HepG2 (cell line): Measurements from ENCODE around the gene LRBA. TPM values are rescaled to one million over a fixed set of nuclear protein-coding genes. Genes with fewer than 3 reads are reported as not detected.

Source experiments
- ATAC-seq: fragments of 200-7000 bp; cut with Tn5 transposase; 3 replicates; pipeline ENCODE4 v1.9.1; 2020; ENCODE audit warnings: mild to moderate bottlenecking, moderate library complexity
- BruUV-seq: library from RNA; stranded (reverse); fragments of 400-500 nt; replicated peaks from 2 replicates; lab custom pipeline; 2021; lab: Mats Ljungman, UMichigan
- CTCF ChIA-PET: fragments of 300-600 bp; formaldehyde crosslinking; extraction: SDS; loops from one replicate; lab custom pipeline; 2021; ENCODE audit warnings: low total read pairs, inconsistent platforms, low intra/inter-chr PET ratio; lab: Yijun Ruan, JAX
- POLR2A ChIA-PET: fragments of 350-600 bp; sonication (Branson Sonifier 250); formaldehyde crosslinking; loops from one replicate; lab custom pipeline; 2020; ENCODE audit warnings: antibody characterized with exemption, inconsistent platforms; lab: Yijun Ruan, JAX
- DNase-seq: peaks from one replicate; pipeline ENCODE4 v3.0.0-alpha.2; 2015; ENCODE audit warnings: low spot score
- FAIRE-seq: peaks from 3 replicates; lab custom pipeline; 2011; peaks lifted over from hg19 to GRCh38; lab: Jason Lieb, UNC
- H2AFZ ChIP-seq: one replicate; pipeline ENCODE4 v1.6.1; 2011; ENCODE audit warnings: low read length, inconsistent platforms
- H3K27ac ChIP-seq: fragments of 300-600 bp; 3 replicates; pipeline ENCODE4 v1.8.0; 2011; ENCODE audit warnings: mixed run types, mild to moderate bottlenecking, mixed read lengths, low read length, inconsistent platforms; ENCODE audit not compliant: insufficient read depth; ENCODE audit errors: extremely low read length
- H3K27me3 ChIP-seq, 2 experiments: fragments of 200-600 bp in 1 of 2; 2 replicates in 1 of 2; 3 replicates in 1 of 2; pipeline versions ENCODE4 v1.6.0 to v1.8.0; 2011; ENCODE audit warnings: low read length in 2 of 2, mild to moderate bottlenecking in 2 of 2, moderate library complexity in 2 of 2, inconsistent platforms in 1 of 2; ENCODE audit not compliant: insufficient read depth in 2 of 2, control insufficient read depth in 1 of 2
- H3K36me3 ChIP-seq, 2 experiments: fragments of 200-600 bp in 1 of 2; replicated peaks in 1 of 2; 2 replicates in 1 of 2; 3 replicates in 1 of 2; pipeline versions ENCODE4 v1.5.1 to v1.8.0; 2011; ENCODE audit warnings: low read length in 2 of 2, inconsistent platforms in 1 of 2; ENCODE audit not compliant: insufficient read depth in 2 of 2, control insufficient read depth in 1 of 2
- H3K4me1 ChIP-seq: 2 replicates; pipeline ENCODE4 v1.5.1; 2012; ENCODE audit warnings: low read length, inconsistent platforms; ENCODE audit not compliant: insufficient read depth
- H3K4me2 ChIP-seq: 2 replicates; pipeline ENCODE4 v1.6.0; 2011; ENCODE audit warnings: low read depth, low read length, inconsistent platforms
- H3K4me3 ChIP-seq, 3 experiments: fragments of 200-600 bp in 1 of 3; sonication (generic), shearing (Covaris generic) in 1 of 3; replicated peaks in 1 of 3; 2 replicates each; pipeline ENCODE4 v1.5.1; 2011 to 2016; ENCODE audit warnings: low read length in 3 of 3, inconsistent platforms in 2 of 3, low read depth in 2 of 3, mild to moderate bottlenecking in 2 of 3, control low read depth in 1 of 3, mixed read lengths in 1 of 3; ENCODE audit not compliant: insufficient read depth in 1 of 3
- H3K79me2 ChIP-seq: one replicate; pipeline ENCODE4 v1.6.1; 2011; ENCODE audit warnings: low read length, inconsistent platforms; ENCODE audit not compliant: insufficient read depth
- H3K9ac ChIP-seq: 2 replicates; pipeline ENCODE4 v1.6.0; 2011; ENCODE audit warnings: mild to moderate bottlenecking, low read depth, low read length, inconsistent platforms; ENCODE audit not compliant: insufficient read depth
- H3K9me3 ChIP-seq: 2 replicates; pipeline ENCODE4 v1.5.1; 2012; ENCODE audit warnings: mild to moderate bottlenecking, low read length
- H4K20me1 ChIP-seq: 2 replicates; pipeline ENCODE4 v1.6.0; 2011; ENCODE audit warnings: inconsistent platforms, mild to moderate bottlenecking, low read length, moderate library complexity; ENCODE audit not compliant: insufficient read depth
- GATAD1 ChIP-seq: IDR thresholded peaks from 2 replicates; pipeline ENCODE4 v1.6.1; 2016; ENCODE audit warnings: missing genetic modification reagents, missing compliant biosample characterization
- HNRNPK ChIP-seq: fragments of 200-400 bp; formaldehyde crosslinking; IDR thresholded peaks from 2 replicates; pipeline ENCODE4 v1.6.1; 2018; ENCODE audit warnings: low read length, low read depth, moderate library complexity, mild to moderate bottlenecking; ENCODE audit not compliant: poor library complexity, severe bottlenecking
- KLF13 ChIP-seq: sonication (generic); formaldehyde crosslinking; IDR thresholded peaks from 2 replicates; pipeline ENCODE4 v1.4.0; 2020; ENCODE audit warnings: mild to moderate bottlenecking, missing genetic modification reagents
- POLR2AphosphoS5 ChIP-seq: IDR thresholded peaks from 2 replicates; pipeline ENCODE4 v1.6.1; 2012; ENCODE audit warnings: low read depth, low read length
- RBM22 ChIP-seq: fragments of 200-400 bp; formaldehyde crosslinking; optimal IDR thresholded peaks from 2 replicates; pipeline ENCODE3; 2017; ENCODE audit warnings: mild to moderate bottlenecking, low read length, moderate library complexity
- SIN3B ChIP-seq: fragments of 150-350 bp; IDR thresholded peaks from 2 replicates; pipeline ENCODE4 v1.6.1; 2014; ENCODE audit warnings: low read length
- TAF15 ChIP-seq: fragments of 200-400 bp; formaldehyde crosslinking; IDR thresholded peaks from one replicate; pipeline ENCODE4 v1.6.1; 2018; ENCODE audit warnings: mild to moderate bottlenecking, low read depth, low read length; ENCODE audit not compliant: poor library complexity, severe bottlenecking
- TCF7L2 ChIP-seq: IDR thresholded peaks from 2 replicates; pipeline ENCODE4 v1.6.1; 2011; ENCODE audit warnings: mild to moderate bottlenecking, low read depth, low read length, moderate library complexity
- THAP8 ChIP-seq: sonication (generic); formaldehyde crosslinking; IDR thresholded peaks from 2 replicates; pipeline ENCODE4 v1.5.1; 2020; ENCODE audit warnings: missing genetic modification reagents, mild to moderate bottlenecking, borderline replicate concordance
- THAP9 ChIP-seq: sonication (generic); formaldehyde crosslinking; IDR thresholded peaks from 2 replicates; pipeline ENCODE4; 2020; ENCODE audit warnings: missing genetic modification reagents, mild to moderate bottlenecking, borderline replicate concordance
- ZBTB8A ChIP-seq: sonication (generic); formaldehyde crosslinking; IDR thresholded peaks from 2 replicates; pipeline ENCODE4 v1.4.0; 2020; ENCODE audit warnings: mild to moderate bottlenecking, low read depth, missing genetic modification reagents, borderline replicate concordance
- ZNF225 ChIP-seq: sonication (generic); formaldehyde crosslinking; IDR thresholded peaks from 2 replicates; pipeline ENCODE4 v1.4.0; 2020; ENCODE audit warnings: mild to moderate bottlenecking, missing genetic modification reagents
- ZNF550 ChIP-seq: sonication (generic); formaldehyde crosslinking; IDR thresholded peaks from 2 replicates; pipeline ENCODE4 v1.4.0; 2020; ENCODE audit warnings: mild to moderate bottlenecking, missing genetic modification reagents, borderline replicate concordance
- ZNF619 ChIP-seq: sonication (generic); formaldehyde crosslinking; IDR thresholded peaks from 2 replicates; pipeline ENCODE4 v1.4.0; 2020; ENCODE audit warnings: mild to moderate bottlenecking, missing genetic modification reagents
- WGBS: methylation state at CpG from one replicate; pipeline ENCODE4 v1.1.6; 2017; ENCODE audit warnings: low lambda C conversion rate; 5-methylcytosine and 5-hydroxymethylcytosine counted together
- in situ Hi-C: cut with HindIII; loops from 2 replicates; pipeline ENCODE4 v1.10.0; 2017; ENCODE audit warnings: low pct_unique_long_range_greater_than_20kb; ENCODE audit not compliant: extremely low pct_ligation_motif_present
- intact Hi-C: fragments of 100-400 bp; cut with micrococcal nuclease; formaldehyde crosslinking; loops from one replicate; pipeline ENCODE4 v1.10.0; 2022; ENCODE audit not compliant: unreplicated experiment
- polyA plus RNA-seq, 8 experiments: library from polyadenylated mRNA; depleted of rRNA in 3 of 8; stranded (reverse) in 7 of 8; unstranded in 1 of 8; fragments of >200 nt; fragmentation: Illumina TruSeq in 4 of 8; extraction: Trizol in 4 of 8; gene quantifications; 2 replicates each; pipeline versions ENCODE4 v1.2.1 to v1.2.3, GENCODE V29; 2011 to 2016; ENCODE audit warnings: low read depth in 4 of 8, missing spikeins in 1 of 8, mixed read lengths in 1 of 8; ENCODE audit not compliant: insufficient read depth in 1 of 8
- total RNA-seq, 5 experiments: library from RNA; depleted of rRNA; stranded (reverse); fragments of >200 nt; fragmentation: Illumina TruSeq; extraction: Trizol; gene quantifications; 2 replicates each; pipeline ENCODE4 v1.2.3, GENCODE V29; 2016; ENCODE audit warnings: low read depth in 1 of 5
- TF ChIP-seq, protein P1 (sequence below): sonication (generic); formaldehyde crosslinking; IDR thresholded peaks from 2 replicates; pipeline ENCODE4 v1.5.0; 2020; ENCODE audit warnings: missing genetic modification reagents

LRBA gene
- total and polyA plus RNA-seq, 2 of the 13 experiments (the other 11 are each of a cell fraction or from before 2014, with no cell fraction given) = 21.0 to 37.2 TPM

GRCh38 chr4:150986085-150986484, 29.0 kb downstream of the LRBA start:
- H3K27me3 ChIP-seq = no peaks in the 10 kb centered on the region
- ATAC-seq = no peak
- no peak overlapping the region for H2AFZ ChIP-seq
- no peak overlapping the region for H3K4me3 ChIP-seq
- no peaks in the 10 kb centered on the region; the same call in 1 of the 2 replicates for H4K20me1 ChIP-seq
- no peak for DNase-seq
- in situ Hi-C loops = no loop called here
- no peak overlapping the region for H3K27ac ChIP-seq
- BruUV-seq = no TSS peak
- ChIA-PET CTCF (no interaction called here), POLR2A (no interaction called here)
- H3K9me3 ChIP-seq = no peaks in the 10 kb centered on the region
- FAIRE-seq = no peak
- no peak overlapping the region for H3K4me2 ChIP-seq
- peaks cover 17% of the 10 kb centered on the region for H3K79me2 ChIP-seq
- H3K36me3 ChIP-seq = no peaks in the 10 kb centered on the region
- H3K9ac ChIP-seq = no peak overlapping the region
- TF ChIP-seq GATAD1 (CRISPR knock-in tag) (no peak), KLF13 (no peak), RBM22 (no peak), ZNF225 (no peak), THAP8 (no peak), TCF7L2 (no peak), ZBTB8A (CRISPR knock-in tag) (no peak), ZNF619 (CRISPR knock-in tag) (no peak)
- TF ChIP-seq, all 625 proteins: peak for 0
- no peaks in the 10 kb centered on the region for H3K4me1 ChIP-seq
- intact Hi-C loops = no loop called here
- 97% methylated on average over 4 of the region's 4 CpGs for WGBS

DNA sequence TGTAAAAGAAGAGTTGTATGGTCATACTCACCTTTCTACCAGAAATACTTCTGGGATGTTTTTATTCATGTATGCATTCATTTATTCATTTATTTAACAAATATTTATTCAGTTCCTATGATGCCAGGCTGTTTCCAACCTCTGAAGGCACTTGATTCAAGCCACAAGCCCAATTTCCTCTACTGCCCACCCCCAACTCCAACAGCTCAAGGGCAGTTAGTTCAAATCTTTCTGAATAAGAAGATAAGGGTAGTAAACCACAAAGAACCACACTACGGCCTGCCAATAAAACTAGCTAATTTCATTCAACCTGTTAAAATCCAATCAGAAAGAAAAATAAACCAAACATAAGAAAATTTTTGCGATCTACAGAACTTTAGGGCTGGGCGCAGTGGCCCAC, 31.2 kb downstream of the LRBA start:
- Histone ChIP-seq H3K4me1 (no peaks in the 10 kb centered on the region), H3K9me3 (no peaks in the 10 kb centered on the region), H3K27me3 (no peaks in the 10 kb centered on the region), H3K36me3 (no peaks in the 10 kb centered on the region), H2AFZ (no peak overlapping the region), H3K9ac (no peak overlapping the region), H3K4me2 (no peak overlapping the region), H4K20me1 (no peaks in the 10 kb centered on the region), H3K27ac (no peak overlapping the region), H3K4me3 (no peak overlapping the region), H3K79me2 (peaks cover 14% of the 10 kb centered on the region)
- ChIA-PET CTCF (no interaction called here), POLR2A (no interaction called here)
- 98% methylated on average over 3 of the region's 3 CpGs for WGBS
- ATAC-seq = no peak
- no peak for FAIRE-seq
- no peak for DNase-seq
- no TSS peak for BruUV-seq
- in situ Hi-C loops (no loop called here), intact Hi-C loops (no loop called here)
- TF ChIP-seq, protein P1, sequence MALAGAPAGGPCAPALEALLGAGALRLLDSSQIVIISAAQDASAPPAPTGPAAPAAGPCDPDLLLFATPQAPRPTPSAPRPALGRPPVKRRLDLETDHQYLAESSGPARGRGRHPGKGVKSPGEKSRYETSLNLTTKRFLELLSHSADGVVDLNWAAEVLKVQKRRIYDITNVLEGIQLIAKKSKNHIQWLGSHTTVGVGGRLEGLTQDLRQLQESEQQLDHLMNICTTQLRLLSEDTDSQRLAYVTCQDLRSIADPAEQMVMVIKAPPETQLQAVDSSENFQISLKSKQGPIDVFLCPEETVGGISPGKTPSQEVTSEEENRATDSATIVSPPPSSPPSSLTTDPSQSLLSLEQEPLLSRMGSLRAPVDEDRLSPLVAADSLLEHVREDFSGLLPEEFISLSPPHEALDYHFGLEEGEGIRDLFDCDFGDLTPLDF (CRISPR knock-in tag) = no peak
- no peak for TF ChIP-seq ZNF550 (CRISPR knock-in tag)
- TF ChIP-seq TAF15 = no peak
- TF ChIP-seq SIN3B = no peak
- no peak for TF ChIP-seq THAP9
- TF ChIP-seq HNRNPK = no peak
- no peak for TF ChIP-seq POLR2AphosphoS5
